Activated T-helper 1 cell treated with anti-CD3 and anti-CD28 coated beads, Interleukin-12 subunit alpha, Interleukin-12 subunit beta, Interleukin-2, Interleukin-4 antibody, amounts not matched to agents 30 ng/mL and 10 ng/mL and 1 ng/mL, durations not matched to agents 14 hours and 24 hours and 36 hours (primary cell): ENCODE measurements around the gene ADAM19. TPM values are rescaled to one million over a fixed set of nuclear protein-coding genes. Genes with fewer than 3 reads are reported as not detected.

Experiments used
- DNase-seq: peaks from one replicate; pipeline ENCODE4 v3.0.0; 2021; ENCODE audit warnings: low spot score
- H3K27ac Mint-ChIP-seq: one replicate; pipeline ENCODE4 v1.8.0; 2021; ENCODE audit warnings: mild to moderate bottlenecking, mixed read lengths
- H3K27me3 Mint-ChIP-seq: one replicate; pipeline ENCODE4 v1.8.0; 2022; ENCODE audit warnings: mild to moderate bottlenecking, moderate library complexity, mixed read lengths; ENCODE audit not compliant: insufficient read depth
- H3K36me3 Mint-ChIP-seq: one replicate; pipeline ENCODE4 v1.8.0; 2021; ENCODE audit warnings: low read depth, mixed read lengths
- H3K4me1 Mint-ChIP-seq: one replicate; pipeline ENCODE4 v1.8.0; 2021; ENCODE audit warnings: low read depth, mixed read lengths
- H3K4me3 Mint-ChIP-seq: one replicate; pipeline ENCODE4 v1.8.0; 2021; ENCODE audit warnings: mild to moderate bottlenecking, moderate library complexity, mixed read lengths
- H3K9me3 Mint-ChIP-seq: one replicate; pipeline ENCODE4 v1.8.0; 2021; ENCODE audit warnings: mixed read lengths
- intact Hi-C: fragments of 100-400 bp; cut with micrococcal nuclease; formaldehyde crosslinking; loops from one replicate; pipeline ENCODE4 v1.15.1; 2024
- total RNA-seq: library from RNA; stranded (reverse); gene quantifications from 2 replicates; pipeline ENCODE4 v1.2.3, GENCODE V29; 2022

The ADAM19 gene
- 341 and 348 TPM in 2 replicates for total RNA-seq

- Mint-ChIP-seq H3K36me3 (peaks cover 38% of the 10 kb centered on the region), H3K27ac (peak within 1 kb of the TSS; percentile 92), H3K4me1 (peaks cover 64% of the 10 kb centered on the region), H3K4me3 (peak within 1 kb of the TSS; percentile 96), H3K9me3 (no peaks in the 10 kb centered on the region), H3K27me3 (no peaks in the 10 kb centered on the region)
- intact Hi-C loops: loop anchor here (2.0 kb wide), 1 partner anchor 75 kb away; no protein-coding TSS in a partner anchor
- peak; percentile 58 for DNase-seq
Measured at GRCh38 chr5:157575381-157576020, at the start of gene ADAM19. Gene ADAM19 (minus strand): TSS chr5:157575775. CDS start chr5:157575696, 79 bp downstream.

- Mint-ChIP-seq H3K27me3 (peaks cover 5% of the 10 kb centered on the region), H3K9me3 (peaks cover 32% of the 10 kb centered on the region), H3K27ac (no peak overlapping the region), H3K4me3 (no peak overlapping the region), H3K4me1 (peaks cover 14% of the 10 kb centered on the region), H3K36me3 (peaks cover 8% of the 10 kb centered on the region)
- intact Hi-C loops: no loop called here
- no peak for DNase-seq
Measured at GRCh38 chr5:157624144-157624543, 48.6 kb upstream of the ADAM19 start.

- H3K27me3 Mint-ChIP-seq: peaks cover 2% of the 10 kb centered on the region
- H3K9me3 Mint-ChIP-seq: peaks cover 32% of the 10 kb centered on the region
- H3K36me3 Mint-ChIP-seq: peaks cover 8% of the 10 kb centered on the region
- intact Hi-C loops: no loop called here
- H3K4me3 Mint-ChIP-seq: no peak overlapping the region
- no peak for DNase-seq
- H3K27ac Mint-ChIP-seq: no peak overlapping the region
- H3K4me1 Mint-ChIP-seq: peaks cover 8% of the 10 kb centered on the region
Measured at GRCh38 chr5:157620776-157621175, 45.2 kb upstream of the ADAM19 start.

GRCh38 chr5:157618191-157618765 is 42.7 kb upstream of the ADAM19 start:
- Mint-ChIP-seq H3K27me3 (peaks cover 2% of the 10 kb centered on the region), H3K27ac (no peak overlapping the region), H3K4me3 (no peak overlapping the region), H3K36me3 (peaks cover 8% of the 10 kb centered on the region), H3K9me3 (peaks cover 24% of the 10 kb centered on the region), H3K4me1 (peaks cover 14% of the 10 kb centered on the region)
- no peak for DNase-seq
- intact Hi-C loops: no loop called here

- Mint-ChIP-seq H3K4me3 (no peak overlapping the region), H3K27me3 (peaks cover 2% of the 10 kb centered on the region), H3K9me3 (peaks cover 9% of the 10 kb centered on the region), H3K4me1 (peaks cover 28% of the 10 kb centered on the region), H3K27ac (no peak overlapping the region), H3K36me3 (peaks cover 8% of the 10 kb centered on the region)
- intact Hi-C loops: no loop called here
- DNase-seq: no peak
Measured at GRCh38 chr5:157616785-157617184, 41.2 kb upstream of the ADAM19 start.

- intact Hi-C loops: no loop called here
- no peak for DNase-seq
- Mint-ChIP-seq H3K36me3 (peaks cover 4% of the 10 kb centered on the region), H3K27ac (peak overlapping the region; percentile 93), H3K9me3 (no peaks in the 10 kb centered on the region), H3K4me3 (peak overlapping the region; percentile 76), H3K4me1 (peaks cover 55% of the 10 kb centered on the region), H3K27me3 (no peaks in the 10 kb centered on the region)
Measured at GRCh38 chr5:157613385-157614245, 38.0 kb upstream of the ADAM19 start.

- Mint-ChIP-seq H3K4me3 (peak overlapping the region; percentile 76), H3K4me1 (peaks cover 65% of the 10 kb centered on the region)
Measured at GRCh38 chr5:157612581-157612980, 37.0 kb upstream of the ADAM19 start.

GRCh38 chr5:157611571-157612476 is 36.2 kb upstream of the ADAM19 start:
- Mint-ChIP-seq H3K4me1 (peaks cover 70% of the 10 kb centered on the region), H3K27ac (peak overlapping the region; percentile 55), H3K4me3 (peak overlapping the region; percentile 21), H3K27me3 (no peaks in the 10 kb centered on the region), H3K36me3 (peaks cover 6% of the 10 kb centered on the region), H3K9me3 (no peaks in the 10 kb centered on the region)
- intact Hi-C loops: loop anchor here (1.0 kb wide), 3 partner anchors 9 to 30 kb away; no protein-coding TSS in a partner anchor
- no peak for DNase-seq

More at GRCh38 chr5:157612581-157612980, 37.0 kb upstream of the ADAM19 start:
- H3K36me3 Mint-ChIP-seq: peaks cover 6% of the 10 kb centered on the region
- intact Hi-C loops: no loop called here
- peak overlapping the region; percentile 81 for H3K27ac Mint-ChIP-seq
- no peak for DNase-seq
- no peaks in the 10 kb centered on the region for H3K9me3 Mint-ChIP-seq
- no peaks in the 10 kb centered on the region for H3K27me3 Mint-ChIP-seq

- no peaks in the 10 kb centered on the region for H3K9me3 Mint-ChIP-seq
- H3K4me3 Mint-ChIP-seq: no peak overlapping the region
- H3K36me3 Mint-ChIP-seq: peaks cover 6% of the 10 kb centered on the region
- no peaks in the 10 kb centered on the region for H3K27me3 Mint-ChIP-seq
- H3K27ac Mint-ChIP-seq: peak overlapping the region; percentile 55
- intact Hi-C loops: loop anchor here (1.0 kb wide), 3 partner anchors 8 to 29 kb away; no protein-coding TSS in a partner anchor
- H3K4me1 Mint-ChIP-seq: peaks cover 73% of the 10 kb centered on the region
- no peak for DNase-seq
Measured at GRCh38 chr5:157610990-157611389, 35.4 kb upstream of the ADAM19 start.

GRCh38 chr5:157608972-157609565 is 33.5 kb upstream of the ADAM19 start:
- DNase-seq: no peak

GRCh38 chr5:157607371-157608161 is 32.0 kb upstream of the ADAM19 start:
- intact Hi-C loops: loop anchor here (1.0 to 2.0 kb wide), 6 partner anchors 9 to 109 kb away; no protein-coding TSS in a partner anchor
- peaks cover 79% of the 10 kb centered on the region for H3K4me1 Mint-ChIP-seq
- DNase-seq: peak; percentile 69
- H3K36me3 Mint-ChIP-seq: peaks cover 8% of the 10 kb centered on the region
- no peaks in the 10 kb centered on the region for H3K27me3 Mint-ChIP-seq
- peak overlapping the region; percentile 66 for H3K4me3 Mint-ChIP-seq
- no peaks in the 10 kb centered on the region for H3K9me3 Mint-ChIP-seq
- peak overlapping the region; percentile 94 for H3K27ac Mint-ChIP-seq

More at GRCh38 chr5:157608972-157609565, 33.5 kb upstream of the ADAM19 start:
- H3K4me3 Mint-ChIP-seq: no peak overlapping the region
- H3K4me1 Mint-ChIP-seq: peaks cover 79% of the 10 kb centered on the region
- H3K36me3 Mint-ChIP-seq: peaks cover 6% of the 10 kb centered on the region
- intact Hi-C loops: no loop called here
- H3K27me3 Mint-ChIP-seq: no peaks in the 10 kb centered on the region
- H3K9me3 Mint-ChIP-seq: no peaks in the 10 kb centered on the region
- peak overlapping the region; percentile 46 for H3K27ac Mint-ChIP-seq
